ENCODE measurements around the gene TCN1. TPM values are rescaled to one million over a fixed set of nuclear protein-coding genes. Genes with fewer than 3 reads are reported as not detected.

Gene TCN1
- total and polyA plus RNA-seq, 9 of the 15 experiments (the other 6 are each of a cell fraction or from before 2014, with no cell fraction given), result 0.63 to 25.9 (median 8.0) TPM

DNA sequence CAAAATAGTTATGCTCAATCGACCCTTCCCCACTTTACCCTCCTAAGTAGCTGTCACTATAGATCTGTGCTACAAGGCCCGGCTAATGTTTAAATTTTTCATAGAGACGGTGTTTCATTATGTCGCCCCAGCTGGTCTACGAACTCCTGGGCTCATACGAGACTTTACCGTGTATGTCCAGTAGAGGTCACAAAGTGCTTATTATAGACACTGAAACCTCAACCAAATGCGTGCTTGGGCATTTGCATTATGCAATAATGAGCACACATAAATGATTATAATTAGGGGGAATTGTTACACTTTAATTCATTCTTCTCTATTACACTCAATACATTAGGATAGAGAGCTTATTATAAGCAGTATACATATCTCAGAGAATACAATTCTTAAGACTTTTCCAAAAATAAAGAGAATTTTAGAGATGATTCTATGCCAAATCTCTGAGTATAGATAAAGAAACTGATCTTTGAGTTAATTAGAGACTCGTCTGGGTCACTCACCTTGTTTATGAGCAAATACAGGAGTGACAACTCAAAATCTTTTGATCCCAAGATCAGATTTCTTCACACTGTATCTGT is 43.2 kb downstream of the TCN1 start (continued):
- TF ChIP-seq, protein P1, sequence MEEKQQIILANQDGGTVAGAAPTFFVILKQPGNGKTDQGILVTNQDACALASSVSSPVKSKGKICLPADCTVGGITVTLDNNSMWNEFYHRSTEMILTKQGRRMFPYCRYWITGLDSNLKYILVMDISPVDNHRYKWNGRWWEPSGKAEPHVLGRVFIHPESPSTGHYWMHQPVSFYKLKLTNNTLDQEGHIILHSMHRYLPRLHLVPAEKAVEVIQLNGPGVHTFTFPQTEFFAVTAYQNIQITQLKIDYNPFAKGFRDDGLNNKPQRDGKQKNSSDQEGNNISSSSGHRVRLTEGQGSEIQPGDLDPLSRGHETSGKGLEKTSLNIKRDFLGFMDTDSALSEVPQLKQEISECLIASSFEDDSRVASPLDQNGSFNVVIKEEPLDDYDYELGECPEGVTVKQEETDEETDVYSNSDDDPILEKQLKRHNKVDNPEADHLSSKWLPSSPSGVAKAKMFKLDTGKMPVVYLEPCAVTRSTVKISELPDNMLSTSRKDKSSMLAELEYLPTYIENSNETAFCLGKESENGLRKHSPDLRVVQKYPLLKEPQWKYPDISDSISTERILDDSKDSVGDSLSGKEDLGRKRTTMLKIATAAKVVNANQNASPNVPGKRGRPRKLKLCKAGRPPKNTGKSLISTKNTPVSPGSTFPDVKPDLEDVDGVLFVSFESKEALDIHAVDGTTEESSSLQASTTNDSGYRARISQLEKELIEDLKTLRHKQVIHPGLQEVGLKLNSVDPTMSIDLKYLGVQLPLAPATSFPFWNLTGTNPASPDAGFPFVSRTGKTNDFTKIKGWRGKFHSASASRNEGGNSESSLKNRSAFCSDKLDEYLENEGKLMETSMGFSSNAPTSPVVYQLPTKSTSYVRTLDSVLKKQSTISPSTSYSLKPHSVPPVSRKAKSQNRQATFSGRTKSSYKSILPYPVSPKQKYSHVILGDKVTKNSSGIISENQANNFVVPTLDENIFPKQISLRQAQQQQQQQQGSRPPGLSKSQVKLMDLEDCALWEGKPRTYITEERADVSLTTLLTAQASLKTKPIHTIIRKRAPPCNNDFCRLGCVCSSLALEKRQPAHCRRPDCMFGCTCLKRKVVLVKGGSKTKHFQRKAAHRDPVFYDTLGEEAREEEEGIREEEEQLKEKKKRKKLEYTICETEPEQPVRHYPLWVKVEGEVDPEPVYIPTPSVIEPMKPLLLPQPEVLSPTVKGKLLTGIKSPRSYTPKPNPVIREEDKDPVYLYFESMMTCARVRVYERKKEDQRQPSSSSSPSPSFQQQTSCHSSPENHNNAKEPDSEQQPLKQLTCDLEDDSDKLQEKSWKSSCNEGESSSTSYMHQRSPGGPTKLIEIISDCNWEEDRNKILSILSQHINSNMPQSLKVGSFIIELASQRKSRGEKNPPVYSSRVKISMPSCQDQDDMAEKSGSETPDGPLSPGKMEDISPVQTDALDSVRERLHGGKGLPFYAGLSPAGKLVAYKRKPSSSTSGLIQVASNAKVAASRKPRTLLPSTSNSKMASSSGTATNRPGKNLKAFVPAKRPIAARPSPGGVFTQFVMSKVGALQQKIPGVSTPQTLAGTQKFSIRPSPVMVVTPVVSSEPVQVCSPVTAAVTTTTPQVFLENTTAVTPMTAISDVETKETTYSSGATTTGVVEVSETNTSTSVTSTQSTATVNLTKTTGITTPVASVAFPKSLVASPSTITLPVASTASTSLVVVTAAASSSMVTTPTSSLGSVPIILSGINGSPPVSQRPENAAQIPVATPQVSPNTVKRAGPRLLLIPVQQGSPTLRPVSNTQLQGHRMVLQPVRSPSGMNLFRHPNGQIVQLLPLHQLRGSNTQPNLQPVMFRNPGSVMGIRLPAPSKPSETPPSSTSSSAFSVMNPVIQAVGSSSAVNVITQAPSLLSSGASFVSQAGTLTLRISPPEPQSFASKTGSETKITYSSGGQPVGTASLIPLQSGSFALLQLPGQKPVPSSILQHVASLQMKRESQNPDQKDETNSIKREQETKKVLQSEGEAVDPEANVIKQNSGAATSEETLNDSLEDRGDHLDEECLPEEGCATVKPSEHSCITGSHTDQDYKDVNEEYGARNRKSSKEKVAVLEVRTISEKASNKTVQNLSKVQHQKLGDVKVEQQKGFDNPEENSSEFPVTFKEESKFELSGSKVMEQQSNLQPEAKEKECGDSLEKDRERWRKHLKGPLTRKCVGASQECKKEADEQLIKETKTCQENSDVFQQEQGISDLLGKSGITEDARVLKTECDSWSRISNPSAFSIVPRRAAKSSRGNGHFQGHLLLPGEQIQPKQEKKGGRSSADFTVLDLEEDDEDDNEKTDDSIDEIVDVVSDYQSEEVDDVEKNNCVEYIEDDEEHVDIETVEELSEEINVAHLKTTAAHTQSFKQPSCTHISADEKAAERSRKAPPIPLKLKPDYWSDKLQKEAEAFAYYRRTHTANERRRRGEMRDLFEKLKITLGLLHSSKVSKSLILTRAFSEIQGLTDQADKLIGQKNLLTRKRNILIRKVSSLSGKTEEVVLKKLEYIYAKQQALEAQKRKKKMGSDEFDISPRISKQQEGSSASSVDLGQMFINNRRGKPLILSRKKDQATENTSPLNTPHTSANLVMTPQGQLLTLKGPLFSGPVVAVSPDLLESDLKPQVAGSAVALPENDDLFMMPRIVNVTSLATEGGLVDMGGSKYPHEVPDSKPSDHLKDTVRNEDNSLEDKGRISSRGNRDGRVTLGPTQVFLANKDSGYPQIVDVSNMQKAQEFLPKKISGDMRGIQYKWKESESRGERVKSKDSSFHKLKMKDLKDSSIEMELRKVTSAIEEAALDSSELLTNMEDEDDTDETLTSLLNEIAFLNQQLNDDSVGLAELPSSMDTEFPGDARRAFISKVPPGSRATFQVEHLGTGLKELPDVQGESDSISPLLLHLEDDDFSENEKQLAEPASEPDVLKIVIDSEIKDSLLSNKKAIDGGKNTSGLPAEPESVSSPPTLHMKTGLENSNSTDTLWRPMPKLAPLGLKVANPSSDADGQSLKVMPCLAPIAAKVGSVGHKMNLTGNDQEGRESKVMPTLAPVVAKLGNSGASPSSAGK (IDR thresholded peaks at IDR 0.05), result peak; percentile 9; the same call in 1 of the 2 replicates
- TF ChIP-seq, protein P2, sequence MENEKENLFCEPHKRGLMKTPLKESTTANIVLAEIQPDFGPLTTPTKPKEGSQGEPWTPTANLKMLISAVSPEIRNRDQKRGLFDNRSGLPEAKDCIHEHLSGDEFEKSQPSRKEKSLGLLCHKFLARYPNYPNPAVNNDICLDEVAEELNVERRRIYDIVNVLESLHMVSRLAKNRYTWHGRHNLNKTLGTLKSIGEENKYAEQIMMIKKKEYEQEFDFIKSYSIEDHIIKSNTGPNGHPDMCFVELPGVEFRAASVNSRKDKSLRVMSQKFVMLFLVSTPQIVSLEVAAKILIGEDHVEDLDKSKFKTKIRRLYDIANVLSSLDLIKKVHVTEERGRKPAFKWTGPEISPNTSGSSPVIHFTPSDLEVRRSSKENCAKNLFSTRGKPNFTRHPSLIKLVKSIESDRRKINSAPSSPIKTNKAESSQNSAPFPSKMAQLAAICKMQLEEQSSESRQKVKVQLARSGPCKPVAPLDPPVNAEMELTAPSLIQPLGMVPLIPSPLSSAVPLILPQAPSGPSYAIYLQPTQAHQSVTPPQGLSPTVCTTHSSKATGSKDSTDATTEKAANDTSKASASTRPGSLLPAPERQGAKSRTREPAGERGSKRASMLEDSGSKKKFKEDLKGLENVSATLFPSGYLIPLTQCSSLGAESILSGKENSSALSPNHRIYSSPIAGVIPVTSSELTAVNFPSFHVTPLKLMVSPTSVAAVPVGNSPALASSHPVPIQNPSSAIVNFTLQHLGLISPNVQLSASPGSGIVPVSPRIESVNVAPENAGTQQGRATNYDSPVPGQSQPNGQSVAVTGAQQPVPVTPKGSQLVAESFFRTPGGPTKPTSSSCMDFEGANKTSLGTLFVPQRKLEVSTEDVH (IDR thresholded peaks at IDR 0.05; ENCODE audit: low read depth, partially characterized antibody), result no peak
- TF ChIP-seq CBFA2T3 (IDR thresholded peaks at IDR 0.05) (no peak), CAMTA2 (CRISPR knock-in tag; conservative IDR thresholded peaks at IDR 0.05) (no peak), HDGF (IDR thresholded peaks at IDR 0.05) (no peak), CBFA2T2 (conservative IDR thresholded peaks at IDR 0.05) (no peak), DACH1 (IDR thresholded peaks at IDR 0.05; ENCODE audit: partially characterized antibody) (peak; percentile 69), NCOA2 (IDR thresholded peaks at IDR 0.05; ENCODE audit: partially characterized antibody in 2 of 2) (peak in 1 of 2 experiments; percentile 14), HDAC3 (IDR thresholded peaks at IDR 0.05; ENCODE audit: borderline replicate concordance, partially characterized antibody) (no peak), POLR3A (IDR thresholded peaks at IDR 0.05; ENCODE audit: borderline replicate concordance, extremely low read depth, insufficient read depth, insufficient read length) (no peak), SMC3 (conservative IDR thresholded peaks at IDR 0.05; ENCODE audit: insufficient read depth, low read depth, low read length) (peak; percentile 82), RCOR1 (IDR thresholded peaks at IDR 0.05; ENCODE audit: borderline replicate concordance in 1 of 2, low read depth in 2 of 2, low read length in 2 of 2) (no peak)

All from K562 (cell line).